GM21515 (cell line): Measurements from ENCODE around the gene SLC50A1.
A peak's percentile ranks its signal among the peaks of the same experiment; 100 is the strongest.
"Not testable (repeated sequence)": the region's sequence is repeated elsewhere in the genome, so short reads cannot be mapped to it uniquely, and the experiment has no call there.

Experiments
- ATAC-seq: cut with Tn5 transposase; IDR thresholded peaks from one replicate; pipeline ENCODE4 v1.9.1; 2021; ENCODE audit not compliant: unreplicated experiment

The SLC50A1 gene

GRCh38 chr1:155134322-155134721 lies 1.3 kb upstream of the SLC50A1 start:
- no peak for ATAC-seq

- no peak for ATAC-seq
Measured at GRCh38 chr1:155134880-155135414, 705 bp upstream of the SLC50A1 start.

GRCh38 chr1:155136748-155137147 lies 1.1 kb downstream of the SLC50A1 start:
- ATAC-seq: no peak

- ATAC-seq: no peak
Measured at GRCh38 chr1:155137154-155137949, 1.7 kb downstream of the SLC50A1 start.

- ATAC-seq: peak; percentile 70
Measured at GRCh38 chr1:155139895-155140629, 4.4 kb downstream of the SLC50A1 start, which contains the start of gene DPM3. TSS of gene DPM3 (minus strand) at chr1:155140531. CDS start at chr1:155140240, 291 bp downstream.

GRCh38 chr1:155140630-155140953 lies 4.9 kb downstream of the SLC50A1 start:
- ATAC-seq: no peak

- ATAC-seq: no peak
Measured at GRCh38 chr1:155141749-155142148, 6.1 kb downstream of the SLC50A1 start.

- no peak for ATAC-seq
Measured at GRCh38 chr1:155145491-155145890, 9.8 kb downstream of the SLC50A1 start.

GRCh38 chr1:155155996-155156643 lies 20.5 kb downstream of the SLC50A1 start:
- not testable (repeated sequence) for ATAC-seq

- no peak for ATAC-seq
Measured at GRCh38 chr1:155158991-155159390, 23.3 kb downstream of the SLC50A1 start.

- no peak for ATAC-seq
Measured at GRCh38 chr1:155160128-155160527, 24.5 kb downstream of the SLC50A1 start.

GRCh38 chr1:155162631-155163030 lies 27.0 kb downstream of the SLC50A1 start:
- not testable (repeated sequence) for ATAC-seq

- ATAC-seq: not testable (repeated sequence)
Measured at GRCh38 chr1:155163785-155164184, 28.1 kb downstream of the SLC50A1 start.

- not testable (repeated sequence) for ATAC-seq
Measured at GRCh38 chr1:155164625-155165024, 29.0 kb downstream of the SLC50A1 start.

GRCh38 chr1:155166051-155166470 lies 30.4 kb downstream of the SLC50A1 start:
- no peak for ATAC-seq

- no peak for ATAC-seq
Measured at GRCh38 chr1:155166471-155167165, 31.0 kb downstream of the SLC50A1 start.

GRCh38 chr1:155167166-155168104 lies 31.8 kb downstream of the SLC50A1 start:
- ATAC-seq: no peak

GRCh38 chr1:155168105-155168445 lies 32.4 kb downstream of the SLC50A1 start:
- ATAC-seq: not testable (repeated sequence)

GRCh38 chr1:155168456-155169210 lies 33.0 kb downstream of the SLC50A1 start:
- ATAC-seq: no peak
